PC-3 (cell line): ENCODE data around the gene DCLRE1C.
"Not testable (repeated sequence)": the region's sequence is repeated elsewhere in the genome, so short reads cannot be mapped to it uniquely, and the experiment has no call there.

Experiments
- EZH2 ChIP-seq: fragments of 300-600 bp; sonication (generic); IDR thresholded peaks from one replicate; pipeline ENCODE4 v1.6.1; 2017; ENCODE audit warnings: antibody characterized with exemption, mild to moderate bottlenecking, low read length; ENCODE audit not compliant: unreplicated experiment
- TF ChIP-seq, protein P1 (sequence below): fragments of 300-600 bp; sonication (generic); conservative IDR thresholded peaks from 2 replicates; pipeline ENCODE4 v1.5.1; 2017; ENCODE audit warnings: antibody characterized with exemption, low read depth, mild to moderate bottlenecking, low read length

DNA sequence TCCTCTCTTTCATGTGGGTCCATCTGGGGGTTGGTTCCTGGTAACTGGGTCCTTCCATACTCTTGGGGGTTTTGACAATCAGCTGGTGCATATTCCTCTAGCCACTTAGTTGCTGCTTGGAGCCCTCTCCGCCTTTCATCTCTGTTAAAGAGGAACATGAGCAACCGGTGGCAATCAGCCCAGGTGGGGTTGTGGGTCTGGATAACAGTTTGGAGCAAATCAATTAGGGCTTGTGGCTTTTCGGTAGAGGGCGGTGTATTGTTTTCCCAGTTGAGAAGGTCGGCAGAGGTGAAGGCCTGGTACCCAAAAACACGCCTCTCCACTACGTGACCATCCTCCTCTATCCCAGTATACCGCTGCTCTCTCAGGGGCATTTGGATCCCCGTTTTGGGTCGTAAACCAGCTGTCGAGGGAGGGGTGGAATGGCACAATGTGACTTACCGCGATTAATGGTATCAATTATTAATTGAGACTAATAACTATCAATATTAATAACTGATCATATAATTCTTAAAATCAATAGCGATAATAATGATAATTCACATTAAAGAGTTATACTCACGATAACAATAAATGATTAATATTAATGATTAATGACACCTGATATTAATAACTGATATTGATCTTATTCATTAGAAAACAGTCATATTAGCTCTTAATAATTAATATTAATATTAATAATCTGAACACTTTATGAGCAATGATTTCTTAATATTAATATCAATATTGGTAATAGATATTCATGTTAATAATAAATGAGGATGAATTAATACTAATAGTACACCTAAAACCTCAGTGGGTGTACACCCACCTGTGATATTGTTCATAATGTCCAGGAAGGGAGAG lies 20.5 kb upstream of the DCLRE1C start:
- TF ChIP-seq, protein P1, sequence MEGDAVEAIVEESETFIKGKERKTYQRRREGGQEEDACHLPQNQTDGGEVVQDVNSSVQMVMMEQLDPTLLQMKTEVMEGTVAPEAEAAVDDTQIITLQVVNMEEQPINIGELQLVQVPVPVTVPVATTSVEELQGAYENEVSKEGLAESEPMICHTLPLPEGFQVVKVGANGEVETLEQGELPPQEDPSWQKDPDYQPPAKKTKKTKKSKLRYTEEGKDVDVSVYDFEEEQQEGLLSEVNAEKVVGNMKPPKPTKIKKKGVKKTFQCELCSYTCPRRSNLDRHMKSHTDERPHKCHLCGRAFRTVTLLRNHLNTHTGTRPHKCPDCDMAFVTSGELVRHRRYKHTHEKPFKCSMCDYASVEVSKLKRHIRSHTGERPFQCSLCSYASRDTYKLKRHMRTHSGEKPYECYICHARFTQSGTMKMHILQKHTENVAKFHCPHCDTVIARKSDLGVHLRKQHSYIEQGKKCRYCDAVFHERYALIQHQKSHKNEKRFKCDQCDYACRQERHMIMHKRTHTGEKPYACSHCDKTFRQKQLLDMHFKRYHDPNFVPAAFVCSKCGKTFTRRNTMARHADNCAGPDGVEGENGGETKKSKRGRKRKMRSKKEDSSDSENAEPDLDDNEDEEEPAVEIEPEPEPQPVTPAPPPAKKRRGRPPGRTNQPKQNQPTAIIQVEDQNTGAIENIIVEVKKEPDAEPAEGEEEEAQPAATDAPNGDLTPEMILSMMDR, result not testable (repeated sequence)
- not testable (repeated sequence) for TF ChIP-seq EZH2
